Activated naive CD4-positive, alpha-beta T cell treated with anti-CD3 and anti-CD28 coated beads, Interleukin-2, amount 50 U/mL, for 72 hours (primary cell): ENCODE results near the gene CWC27. TPM values are rescaled to one million over a fixed set of nuclear protein-coding genes. Genes with fewer than 3 reads are reported as not detected.
A peak's percentile ranks its signal among the peaks of the same experiment; 100 is the strongest.

ENCODE experiments used
- ATAC-seq, 2 donors: fragments of 150-1000 bp; cut with Tn5 transposase; 2 replicates each; pipeline ENCODE4 v1.10.0; 2021; ENCODE audit warnings: mild to moderate bottlenecking in 2 of 2, moderate library complexity in 2 of 2
- DNase-seq, 2 donors: peaks; one replicate each; pipeline ENCODE4 v3.0.0; 2021 to 2022; ENCODE audit warnings: low spot score in 2 of 2
- H3K27ac Mint-ChIP-seq, 2 donors: one replicate each; pipeline ENCODE4 v1.8.0; 2022; ENCODE audit warnings: mild to moderate bottlenecking in 2 of 2, mixed read lengths in 2 of 2
- H3K36me3 Mint-ChIP-seq, 2 donors: one replicate each; pipeline ENCODE4 v1.8.0; 2022; ENCODE audit warnings: mixed read lengths in 2 of 2
- H3K9me3 Mint-ChIP-seq, 2 donors: one replicate each; pipeline ENCODE4 v1.8.0; 2022; ENCODE audit warnings: mixed read lengths in 2 of 2
- total RNA-seq, 2 donors: library from RNA; stranded (reverse); gene quantifications; one replicate each; pipeline ENCODE4 v1.2.3, GENCODE V29; 2022

Gene CWC27
- total RNA-seq, 2 donors from 2014 or later: 29.7 to 31.0 TPM

DNA sequence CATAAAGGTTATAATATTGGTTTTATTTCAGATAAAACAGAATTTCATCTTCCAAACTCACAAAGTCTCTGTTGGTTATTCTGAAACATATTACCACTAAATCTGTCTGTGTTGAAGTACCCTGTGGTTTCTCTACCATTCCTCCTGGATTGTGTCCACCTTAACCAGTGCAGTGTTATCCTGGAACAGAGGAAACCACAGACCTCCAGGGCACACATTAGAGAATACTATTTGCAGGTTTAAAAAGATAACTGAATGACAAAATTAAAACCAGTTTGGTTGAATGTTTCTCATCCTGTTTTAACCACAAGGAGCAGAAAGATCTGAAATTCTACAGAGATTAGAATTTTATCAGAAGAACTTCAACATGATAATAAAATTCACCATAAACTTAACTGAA, 251.8 kb downstream of the CWC27 start:
- no peak for ATAC-seq
- no peaks in the 10 kb centered on the region for H3K9me3 Mint-ChIP-seq
- no peak for DNase-seq
- no peaks in the 10 kb centered on the region for H3K36me3 Mint-ChIP-seq
- H3K27ac Mint-ChIP-seq: peak overlapping the region in 1 of 2 donors; percentile 50

DNA sequence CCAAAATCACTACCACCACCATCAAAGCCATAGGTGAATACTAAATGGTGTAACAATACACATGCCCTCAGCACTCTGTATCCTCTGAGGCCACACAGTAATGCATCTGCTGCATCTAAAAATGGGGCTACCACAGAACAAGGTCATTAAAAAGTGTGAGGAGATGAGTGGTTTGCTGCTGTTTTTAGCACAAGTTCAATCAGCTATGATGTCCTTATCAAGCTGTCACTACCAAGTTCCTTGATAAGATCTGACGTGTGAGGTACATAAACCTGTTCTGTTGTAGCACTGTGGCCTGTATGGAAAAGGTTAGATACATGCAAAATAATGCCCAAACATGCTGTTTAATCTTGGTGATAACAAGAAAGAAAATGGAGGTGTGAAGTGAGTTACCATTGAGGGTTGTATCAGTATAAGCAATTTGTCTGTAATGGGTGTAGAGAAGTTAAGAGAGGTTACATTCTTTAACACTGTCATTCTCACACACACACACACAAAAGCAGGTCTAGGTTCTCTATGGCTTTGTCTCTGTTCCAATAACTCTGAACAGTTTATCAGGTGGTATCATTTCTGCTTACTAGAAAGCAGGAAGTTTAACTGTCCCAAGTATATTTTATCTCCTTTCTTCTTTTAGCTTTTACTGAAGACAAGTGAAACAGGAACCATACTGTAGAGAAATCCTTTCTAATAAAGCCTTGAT, 252.9 kb downstream of the CWC27 start:
- Mint-ChIP-seq H3K27ac (no peak overlapping the region), H3K9me3 (no peaks in the 10 kb centered on the region), H3K36me3 (no peaks in the 10 kb centered on the region)
- DNase-seq: no peak
- ATAC-seq: peak in 1 of 2 donors; percentile 30

DNA sequence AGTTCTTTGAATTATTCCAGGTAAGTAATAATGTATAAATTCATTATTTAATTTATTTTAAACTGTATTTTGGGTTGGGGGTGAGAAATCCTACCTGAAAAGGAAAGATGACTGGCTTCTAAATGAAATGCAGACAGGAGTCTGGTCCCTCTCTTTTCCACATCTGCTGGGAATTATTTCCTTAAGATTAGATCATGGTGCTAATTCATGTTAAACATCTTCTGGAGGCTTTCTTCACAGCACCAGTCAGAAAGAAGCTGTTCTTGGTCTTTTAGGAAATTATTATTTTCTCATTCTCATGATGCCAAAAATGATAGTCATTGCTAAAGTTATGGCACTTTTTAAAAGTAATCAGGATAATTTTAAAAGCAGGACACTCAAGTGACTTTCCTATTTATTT, 254.2 kb downstream of the CWC27 start:
- Mint-ChIP-seq H3K9me3 (no peaks in the 10 kb centered on the region), H3K27ac (no peak overlapping the region), H3K36me3 (no peaks in the 10 kb centered on the region)
- DNase-seq (no peak), ATAC-seq (no peak)

DNA sequence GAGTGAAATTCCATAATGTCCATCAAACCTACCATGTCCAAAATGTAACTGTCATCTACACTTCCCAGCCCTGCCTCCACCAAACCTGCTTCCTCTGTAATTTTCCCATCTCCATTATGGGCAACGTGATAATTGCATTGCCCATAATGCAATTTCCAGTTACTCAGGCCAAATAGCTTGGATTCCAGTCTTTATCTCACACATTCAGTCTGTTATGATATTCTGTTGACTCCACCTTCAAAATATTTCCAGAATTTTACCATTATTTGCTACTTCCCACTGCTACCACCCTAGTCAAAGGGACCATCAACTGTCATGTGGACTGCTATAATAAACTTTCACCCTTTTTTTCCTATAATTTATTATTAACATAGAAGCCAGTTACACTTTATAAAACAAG, 256.0 kb downstream of the CWC27 start:
- H3K9me3 Mint-ChIP-seq: no peaks in the 10 kb centered on the region
- no peaks in the 10 kb centered on the region for H3K36me3 Mint-ChIP-seq
- H3K27ac Mint-ChIP-seq: no peak overlapping the region
- ATAC-seq: no peak
- no peak for DNase-seq

DNA sequence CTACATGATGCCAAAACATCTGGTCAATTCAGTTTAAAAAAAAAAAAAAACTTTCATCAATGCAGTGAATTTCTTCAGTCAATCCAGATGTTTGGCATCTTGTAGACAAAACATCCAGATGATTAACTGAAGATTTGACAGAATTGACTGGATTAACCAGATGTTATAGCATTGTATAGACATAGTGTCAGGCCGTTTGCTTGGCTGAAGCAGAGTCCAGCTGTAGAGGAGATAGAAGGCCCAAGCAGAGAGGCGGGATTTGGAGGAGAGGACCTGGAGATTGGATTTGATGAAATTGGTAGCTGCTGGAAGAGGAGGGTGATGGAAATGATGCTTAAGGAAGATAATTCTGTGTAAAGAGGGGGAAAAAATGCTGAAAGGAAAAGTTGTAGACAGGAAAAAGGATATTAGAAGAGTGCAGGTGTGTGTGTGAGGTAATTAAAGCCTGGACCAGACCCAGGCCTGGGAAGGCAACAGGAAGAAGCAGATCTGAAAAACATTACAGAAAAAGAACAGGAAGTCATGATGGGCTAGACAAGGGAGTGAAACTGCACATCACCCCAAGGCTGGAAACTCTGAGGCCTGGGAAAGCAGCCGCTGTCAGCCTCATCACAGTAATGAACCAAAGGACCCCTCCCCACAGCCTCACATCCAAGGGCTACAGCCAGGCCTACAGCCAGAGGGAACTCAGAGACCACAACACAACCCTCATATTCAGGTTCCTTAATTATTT, 258.3 kb downstream of the CWC27 start:
- DNase-seq (no peak), ATAC-seq (peak; percentile 57 to 62)
- no peaks in the 10 kb centered on the region for H3K36me3 Mint-ChIP-seq
- peak overlapping the region; percentile 22 to 70 for H3K27ac Mint-ChIP-seq
- H3K9me3 Mint-ChIP-seq: peaks cover 0 to 5% of the 10 kb centered on the region in 2 donors

DNA sequence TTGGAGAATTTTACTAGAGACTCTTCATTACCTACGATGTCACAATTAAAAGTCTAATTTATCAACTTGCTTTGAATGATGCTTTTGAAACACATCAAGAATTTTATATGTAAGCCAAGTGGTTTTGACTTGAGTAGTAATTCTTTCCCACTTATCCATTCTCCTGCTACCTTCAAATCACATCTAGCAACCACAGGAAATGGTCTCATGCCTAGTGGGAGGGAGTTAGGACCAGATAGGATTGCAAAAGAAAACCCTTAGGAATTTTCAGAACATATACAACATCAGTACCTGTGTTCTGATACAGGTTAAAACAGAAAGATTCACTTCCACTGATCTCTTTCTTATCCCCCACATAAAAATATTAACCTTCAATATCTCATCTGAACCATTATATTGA, 260.4 kb downstream of the CWC27 start:
- H3K27ac Mint-ChIP-seq: no peak overlapping the region
- ATAC-seq: no peak
- DNase-seq: no peak
- no peaks in the 10 kb centered on the region for H3K36me3 Mint-ChIP-seq
- peaks cover 0 to 5% of the 10 kb centered on the region in 2 donors for H3K9me3 Mint-ChIP-seq

DNA sequence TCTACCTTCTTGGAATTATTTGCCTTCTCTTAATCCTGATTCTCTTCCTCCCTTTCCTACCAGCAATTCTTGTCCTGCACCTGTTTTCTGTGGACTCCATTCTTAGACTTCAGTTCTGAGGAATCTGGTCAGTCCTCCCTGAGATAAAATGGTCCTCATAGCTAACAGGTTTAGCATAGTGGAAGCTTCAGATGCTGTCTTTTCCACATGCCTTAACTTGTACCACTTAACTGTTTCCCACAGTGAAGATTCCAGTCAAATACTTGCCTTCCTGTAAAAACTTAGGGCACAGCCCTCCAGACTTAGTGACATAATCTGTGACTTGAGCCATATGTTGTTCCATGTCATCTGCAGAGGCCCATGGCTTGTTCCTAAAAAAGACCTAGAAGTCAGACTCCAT, 261.3 kb downstream of the CWC27 start:
- ATAC-seq (no peak), DNase-seq (no peak)
- H3K27ac Mint-ChIP-seq: no peak overlapping the region
- no peaks in the 10 kb centered on the region for H3K36me3 Mint-ChIP-seq
- H3K9me3 Mint-ChIP-seq: peaks cover 0 to 5% of the 10 kb centered on the region in 2 donors

DNA sequence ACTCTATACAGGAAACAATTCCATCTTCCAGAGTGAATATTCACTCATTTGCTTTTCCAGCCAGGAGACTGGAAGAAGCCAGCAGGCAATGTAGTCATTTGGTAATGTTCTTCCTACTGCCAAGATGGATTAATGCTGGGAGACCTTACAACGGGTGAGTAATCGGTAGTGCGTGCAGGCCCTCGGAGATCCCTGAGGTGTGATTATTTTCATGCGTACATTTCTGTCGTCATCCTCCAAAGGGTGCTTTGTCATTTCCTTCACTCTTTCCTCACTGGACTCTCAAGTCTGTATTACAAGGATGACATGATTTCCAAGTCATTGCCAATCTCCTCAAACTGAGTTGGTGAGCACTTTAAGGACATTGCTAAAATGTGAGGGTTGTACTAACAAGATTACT, 263.5 kb downstream of the CWC27 start:
- DNase-seq (no peak), ATAC-seq (no peak)
- H3K36me3 Mint-ChIP-seq: no peaks in the 10 kb centered on the region
- peaks cover 0 to 5% of the 10 kb centered on the region in 2 donors for H3K9me3 Mint-ChIP-seq
- H3K27ac Mint-ChIP-seq: no peak overlapping the region

DNA sequence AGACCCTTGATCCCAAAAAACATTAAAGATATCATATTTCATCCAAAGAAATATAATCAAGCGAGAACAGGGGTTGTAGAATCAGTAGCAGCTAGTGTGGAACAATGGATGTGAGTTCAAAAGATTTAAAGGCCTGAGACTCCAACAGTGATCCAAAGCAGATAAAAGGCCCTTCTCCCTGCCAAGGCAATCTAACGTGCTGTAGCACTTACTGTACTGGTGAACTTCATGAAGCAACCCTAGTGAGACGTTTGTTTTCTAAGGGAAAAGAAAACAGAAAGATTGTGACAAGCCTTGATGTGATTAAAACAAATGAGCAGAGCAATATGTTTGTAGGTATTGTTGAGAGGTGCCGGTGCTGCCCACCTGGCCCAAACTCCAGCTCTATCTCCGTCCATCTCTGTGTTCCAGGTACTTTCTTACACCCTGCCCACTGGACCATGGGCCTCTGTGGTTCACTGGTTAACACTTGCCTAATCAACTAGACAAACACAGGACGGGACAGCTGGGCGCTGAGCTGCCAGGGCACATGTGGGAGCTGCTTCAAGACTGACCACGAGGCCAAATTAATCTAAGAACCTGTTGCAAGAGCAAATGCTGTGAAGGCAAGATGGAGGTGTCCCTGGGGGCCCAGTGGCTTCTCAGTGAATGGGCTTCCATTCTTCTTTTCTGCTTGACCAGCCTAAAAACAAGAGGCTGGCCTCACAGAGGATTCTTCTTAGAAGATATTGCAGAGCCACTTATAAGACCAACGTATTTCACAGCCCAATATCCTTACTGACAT, 265.5 kb downstream of the CWC27 start:
- ATAC-seq: no peak
- peaks cover 0 to 4% of the 10 kb centered on the region in 2 donors for H3K36me3 Mint-ChIP-seq
- no peak for DNase-seq
- peak overlapping the region in 1 of 2 donors; percentile 88 for H3K27ac Mint-ChIP-seq
- H3K9me3 Mint-ChIP-seq: peaks cover 0 to 5% of the 10 kb centered on the region in 2 donors

DNA sequence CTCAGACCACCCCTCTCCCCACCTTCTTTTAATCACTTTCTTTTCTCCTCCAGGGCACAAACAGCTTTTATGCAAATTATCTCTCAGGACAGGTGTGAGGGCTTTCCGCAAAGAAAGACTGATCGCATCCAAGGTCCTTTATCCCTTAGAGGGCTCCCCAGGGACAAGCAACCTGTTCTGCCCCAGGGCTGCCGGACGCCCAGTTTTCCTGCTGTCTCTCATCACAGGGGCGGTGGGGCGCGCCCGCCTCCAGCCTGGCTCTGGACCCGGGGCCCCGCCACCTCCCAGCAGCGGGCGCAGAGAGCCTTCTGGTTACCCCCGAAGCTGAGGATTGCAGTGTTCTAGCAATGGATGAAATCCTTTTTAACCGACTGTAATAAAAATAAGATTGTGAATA, 266.1 kb downstream of the CWC27 start:
- Mint-ChIP-seq H3K27ac (peak overlapping the region in 1 of 2 donors; percentile 88), H3K36me3 (peaks cover 0 to 4% of the 10 kb centered on the region in 2 donors), H3K9me3 (peaks cover 0 to 3% of the 10 kb centered on the region in 2 donors)
- ATAC-seq (no peak), DNase-seq (no peak)

DNA sequence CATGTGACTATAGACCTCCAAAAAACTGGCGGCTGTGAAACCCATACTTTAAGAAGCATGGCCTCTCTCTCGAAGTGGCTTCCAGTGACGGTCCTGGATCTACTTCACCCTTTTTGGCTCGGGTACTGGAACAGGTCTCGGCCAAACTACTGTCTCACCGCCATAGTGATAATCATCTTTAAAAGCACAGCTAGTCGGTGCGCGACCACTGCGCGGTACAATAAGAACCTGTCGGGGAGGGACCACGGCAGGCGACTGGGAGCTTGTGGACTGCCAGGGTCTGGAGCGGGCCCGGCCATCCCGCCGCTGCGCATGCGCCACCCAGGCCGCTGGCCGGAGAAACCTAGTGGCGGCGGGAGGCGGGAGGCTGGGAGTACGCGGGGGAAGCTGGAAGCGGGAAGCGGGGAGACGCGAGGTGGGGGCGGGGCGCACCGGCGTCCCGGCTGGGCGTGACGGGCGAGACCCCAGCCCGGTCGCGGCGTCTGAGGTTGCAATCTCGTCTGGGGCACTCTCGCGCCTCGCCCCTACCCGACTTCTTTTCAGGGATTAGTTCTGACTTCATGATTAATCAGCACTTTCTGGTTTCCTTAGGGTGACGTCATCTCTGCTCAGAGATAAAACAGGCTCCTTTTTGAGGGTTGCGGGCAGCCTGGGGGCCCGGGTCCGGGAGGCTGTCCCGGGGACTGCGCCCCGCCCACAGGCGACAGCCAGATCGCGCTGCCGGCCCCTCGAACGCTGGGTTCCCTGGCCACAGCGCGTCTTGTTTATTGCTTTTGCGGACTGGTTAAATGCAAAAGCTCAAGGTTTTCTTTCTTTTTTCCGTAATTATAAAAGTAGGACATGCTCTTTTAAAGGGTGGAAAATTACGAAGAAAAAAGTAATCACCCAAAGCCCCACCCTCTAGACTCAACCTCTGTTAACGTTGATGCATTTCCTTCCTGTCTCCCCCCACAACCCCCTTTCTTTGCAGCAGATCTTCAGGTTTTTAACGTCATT, 266.8 kb downstream of the CWC27 start:
- Mint-ChIP-seq H3K36me3 (peaks cover 0 to 4% of the 10 kb centered on the region in 2 donors), H3K9me3 (no peaks in the 10 kb centered on the region), H3K27ac (peak overlapping the region; percentile 53 to 88)
- ATAC-seq: peak; percentile 92 to 95
- peak; percentile 72 to 86 for DNase-seq

DNA sequence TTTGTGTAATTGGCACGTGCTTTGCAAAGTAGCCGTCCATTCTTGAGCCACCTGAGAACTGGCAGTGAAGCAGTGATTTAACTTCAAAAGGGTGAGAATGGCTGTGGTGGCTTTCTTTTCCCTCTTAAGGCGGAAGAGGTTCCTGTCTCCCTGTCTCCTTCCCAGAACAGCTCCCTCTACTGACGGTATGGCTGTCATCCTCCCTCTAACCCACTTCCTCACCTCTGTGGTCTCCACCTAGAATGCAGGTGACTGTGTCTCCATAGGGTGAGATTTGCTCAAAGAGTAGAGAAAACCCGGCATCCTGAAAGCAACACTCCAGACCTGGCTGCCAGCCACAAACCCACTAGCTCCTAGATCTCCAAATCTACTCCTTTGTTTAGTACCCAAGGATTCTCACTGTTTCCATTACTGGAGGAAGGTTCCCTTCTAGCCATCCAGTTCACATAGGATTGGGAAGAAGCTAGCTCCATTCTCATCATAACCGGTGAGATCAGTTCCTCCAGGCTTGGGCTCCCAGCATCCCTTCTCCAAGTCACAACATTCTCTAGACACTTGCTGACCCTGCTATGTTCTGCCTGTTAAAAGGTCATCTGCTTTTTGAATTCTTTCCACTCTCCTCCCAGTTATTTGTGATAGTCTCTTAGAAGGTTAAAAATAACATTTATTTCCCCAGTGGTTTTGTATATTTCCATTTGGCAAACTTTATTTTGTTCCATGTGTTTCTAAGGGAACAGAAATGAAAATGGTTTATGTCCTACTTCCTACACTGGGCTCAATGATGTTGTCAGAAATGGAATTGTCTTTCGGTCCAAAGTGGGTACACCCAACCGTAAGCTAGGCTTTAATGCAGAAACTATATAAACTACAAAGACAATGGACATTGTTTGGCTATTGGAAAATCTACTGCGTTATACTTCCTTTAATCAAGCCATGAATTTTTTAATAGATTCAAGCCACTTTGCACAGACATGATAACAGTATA, 269.4 kb downstream of the CWC27 start:
- Mint-ChIP-seq H3K36me3 (peaks cover 0 to 4% of the 10 kb centered on the region in 2 donors), H3K9me3 (no peaks in the 10 kb centered on the region), H3K27ac (no peak overlapping the region)
- DNase-seq: no peak
- no peak for ATAC-seq

DNA sequence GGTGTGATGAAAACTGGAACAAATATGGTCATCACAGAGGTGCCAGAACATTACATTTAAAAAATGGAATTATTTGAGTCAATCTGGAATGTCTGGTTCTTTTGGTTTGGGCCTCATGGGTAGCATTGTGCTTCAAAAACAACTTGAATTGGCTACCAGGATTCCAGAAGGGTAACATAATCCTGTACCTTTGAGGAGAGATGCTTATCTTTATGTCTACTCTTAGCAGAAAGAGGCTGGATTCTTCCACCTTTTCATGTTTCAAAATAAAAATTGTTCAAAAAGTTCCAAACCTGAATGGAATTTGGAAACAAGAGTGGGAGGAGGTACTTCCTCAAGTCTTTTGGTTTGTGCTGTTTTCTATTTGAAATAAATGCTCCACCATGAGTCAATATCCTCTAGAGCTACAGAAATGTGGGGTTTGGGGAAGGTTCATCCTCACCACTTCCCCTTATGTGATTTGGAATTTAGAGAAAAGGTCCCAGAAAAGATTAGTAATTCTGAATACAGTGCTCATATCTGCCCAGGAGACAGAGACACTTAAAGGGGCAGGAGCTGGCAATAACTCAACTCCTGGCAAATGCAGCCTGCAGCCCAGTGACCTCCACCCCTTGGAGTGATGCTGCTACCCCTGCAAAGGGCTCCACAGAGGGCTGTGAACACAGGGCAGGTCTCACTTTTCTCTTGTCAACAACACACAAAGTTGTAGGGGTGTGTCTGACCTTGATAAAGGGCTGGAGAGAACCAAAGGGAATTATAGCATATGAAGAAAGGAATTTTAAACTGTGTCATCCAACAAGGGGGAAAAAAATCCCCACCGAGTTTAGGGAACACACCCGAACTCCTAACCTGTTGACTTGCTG, 272.8 kb downstream of the CWC27 start:
- no peak overlapping the region for H3K27ac Mint-ChIP-seq
- H3K9me3 Mint-ChIP-seq: no peaks in the 10 kb centered on the region
- H3K36me3 Mint-ChIP-seq: peaks cover 0 to 4% of the 10 kb centered on the region in 2 donors
- DNase-seq (no peak), ATAC-seq (peak; percentile 34 to 73)

DNA sequence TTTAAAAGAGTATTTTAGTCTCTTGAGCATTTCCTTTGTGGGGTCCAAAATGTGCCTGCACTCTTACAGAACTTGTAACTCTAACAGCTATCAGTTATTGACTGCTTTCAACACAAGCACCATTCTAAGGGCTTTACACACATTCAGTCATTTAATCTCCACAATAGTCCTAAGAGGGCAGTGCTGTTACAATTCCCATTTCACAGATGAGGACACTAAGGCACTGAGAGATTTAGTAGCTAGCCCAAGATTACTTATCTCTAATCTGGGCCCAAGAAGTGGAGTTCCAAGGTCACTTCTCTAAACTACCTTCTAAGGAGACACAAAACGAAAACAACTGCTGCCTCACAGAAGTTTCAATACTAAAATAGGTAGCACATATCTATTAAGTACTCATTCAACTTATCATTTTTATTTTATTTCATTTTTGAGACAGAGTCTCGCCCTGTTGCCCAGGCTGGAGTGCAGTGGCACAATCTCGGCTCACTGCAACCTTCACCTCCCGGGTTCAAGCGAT, 275.2 kb downstream of the CWC27 start:
- DNase-seq: no peak
- ATAC-seq: no peak
- Mint-ChIP-seq H3K9me3 (no peaks in the 10 kb centered on the region), H3K36me3 (no peaks in the 10 kb centered on the region), H3K27ac (no peak overlapping the region)
